RWPE1 (cell line): ENCODE results near the gene CALCOCO1.
A peak's percentile ranks its signal among the peaks of the same experiment; 100 is the strongest.

Experiments
- CTCF ChIA-PET: fragments of 350-600 bp; sonication (Branson Sonifier 250); formaldehyde crosslinking; extraction: SDS; loops from one replicate; lab custom pipeline; 2021; lab: Yijun Ruan, JAX
- POLR2A ChIA-PET: fragments of 400-600 bp; formaldehyde crosslinking; extraction: SDS; loops from one replicate; lab custom pipeline; 2020; ENCODE audit warnings: antibody characterized with exemption; ENCODE audit not compliant: low non-redundant PET; lab: Yijun Ruan, JAX
- DNase-seq: peaks from one replicate; pipeline ENCODE4 v3.0.0; 2012; ENCODE audit warnings: low spot score
- H3K27ac ChIP-seq: fragments of 450-650 bp; 2 replicates; pipeline ENCODE4 v1.5.1; 2017
- CTCF ChIP-seq: fragments of 450-650 bp; conservative IDR thresholded peaks from 2 replicates; pipeline ENCODE4 v1.5.1; 2017; ENCODE audit warnings: low read depth, mild to moderate bottlenecking

The CALCOCO1 gene

DNA sequence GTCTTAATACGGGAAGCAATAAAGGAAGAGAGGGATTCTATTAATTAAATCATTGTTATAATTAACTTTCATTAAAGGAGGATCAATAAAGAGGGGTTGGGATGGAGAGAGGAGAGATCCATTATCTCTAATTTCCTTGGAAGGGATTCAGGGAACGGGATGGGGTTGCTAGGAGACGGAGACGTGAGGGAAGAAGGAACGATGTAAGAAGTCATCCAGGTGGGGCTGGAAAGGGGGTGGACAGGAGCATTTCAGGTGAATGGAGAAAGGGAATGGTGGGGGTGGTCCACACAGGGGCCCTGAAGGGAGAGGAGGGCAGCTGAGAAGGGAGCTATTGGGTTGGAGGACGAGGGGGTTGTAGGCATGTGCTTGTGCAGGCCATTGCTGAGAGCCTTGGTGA is 17.2 kb downstream of the CALCOCO1 start:
- POLR2A ChIA-PET, result no interaction called here
- H3K27ac ChIP-seq, result no peak overlapping the region
- no peak for DNase-seq
- CTCF ChIA-PET, result no interaction called here
- no peak for TF ChIP-seq CTCF

- no peak for TF ChIP-seq CTCF
- DNase-seq, result no peak
- ChIA-PET CTCF (interaction anchor here (2.4 kb wide), 1 partner anchor 37 kb away, joined by 10 read pairs; no protein-coding TSS in a partner anchor), POLR2A (no interaction called here)
- H3K27ac ChIP-seq, result no peak overlapping the region
Measured at GRCh38 chr12:53709671-53710070, 17.6 kb downstream of the CALCOCO1 start.

- TF ChIP-seq CTCF, result no peak
- no peak for DNase-seq
- CTCF ChIA-PET, result interaction anchor here (2.3 kb wide), 1 partner anchor 41 kb away, joined by 6 read pairs; no protein-coding TSS in a partner anchor
- H3K27ac ChIP-seq, result no peak overlapping the region
- POLR2A ChIA-PET, result no interaction called here
Measured at GRCh38 chr12:53706080-53706479, 21.2 kb downstream of the CALCOCO1 start.

- CTCF ChIA-PET, result interaction anchor here (0.6 to 2.6 kb wide), 3 partner anchors 12 to 497 kb away, joined by 3 to 68 read pairs (median 3); no protein-coding TSS in a partner anchor
Measured at GRCh38 chr12:53703756-53704155, 23.5 kb downstream of the CALCOCO1 start.

GRCh38 chr12:53701518-53702264 is 25.6 kb downstream of the CALCOCO1 start:
- peak; percentile 87 for TF ChIP-seq CTCF
- no peak overlapping the region for H3K27ac ChIP-seq
- CTCF ChIA-PET, result interaction anchor here (0.6 to 2.6 kb wide), 8 partner anchors 13 to 315 kb away, joined by 3 to 68 read pairs (median 3); partner anchors contain the start of gene CALCOCO1
- POLR2A ChIA-PET, result no interaction called here
- peak; percentile 73 for DNase-seq

More at GRCh38 chr12:53703756-53704155, 23.5 kb downstream of the CALCOCO1 start:
- no peak overlapping the region for H3K27ac ChIP-seq
- POLR2A ChIA-PET, result no interaction called here
- DNase-seq, result no peak
- TF ChIP-seq CTCF, result no peak

GRCh38 chr12:53700567-53700966 is 26.7 kb downstream of the CALCOCO1 start:
- ChIA-PET POLR2A (no interaction called here), CTCF (interaction anchor here (0.6 to 4.9 kb wide), 4 partner anchors 43 to 551 kb away, joined by 3 to 41 read pairs (median 24); no protein-coding TSS in a partner anchor)
- TF ChIP-seq CTCF, result no peak
- no peak overlapping the region for H3K27ac ChIP-seq
- DNase-seq, result no peak
